VCaP (cell line): ENCODE results near the gene MRPL55.

Source experiments
- H3K27ac ChIP-seq: fragments of 450-650 bp; 2 replicates; pipeline ENCODE4 v1.5.1; 2017
- CTCF ChIP-seq: fragments of 450-650 bp; conservative IDR thresholded peaks from 2 replicates; pipeline ENCODE4 v1.5.1; 2017; ENCODE audit warnings: mild to moderate bottlenecking, moderate library complexity

Gene MRPL55

GRCh38 chr1:228109073-228109961 is at the start of gene MRPL55:
Gene MRPL55, minus strand, starts transcription at chr1:228109299. Its CDS starts 1,039 bp downstream, at chr1:228108260.
- H3K27ac ChIP-seq, result peak within 1 kb of the TSS; percentile 54; the same call in 1 of the 2 replicates
- TF ChIP-seq CTCF, result no peak

GRCh38 chr1:228158151-228159007 is 49.3 kb upstream of the MRPL55 start:
- no peak for TF ChIP-seq CTCF
- H3K27ac ChIP-seq, result no peak overlapping the region

- TF ChIP-seq CTCF, result no peak
- no peak overlapping the region for H3K27ac ChIP-seq
These were observed 48.6 kb upstream of the MRPL55 start for GRCh38 chr1:228157729-228158126.

- no peak overlapping the region for H3K27ac ChIP-seq
- no peak for TF ChIP-seq CTCF
These were observed 48.0 kb upstream of the MRPL55 start for GRCh38 chr1:228156941-228157728.

GRCh38 chr1:228156515-228156881 is 47.4 kb upstream of the MRPL55 start:
- H3K27ac ChIP-seq, result no peak overlapping the region
- no peak for TF ChIP-seq CTCF

- TF ChIP-seq CTCF, result no peak
- no peak overlapping the region for H3K27ac ChIP-seq
These were observed 46.8 kb upstream of the MRPL55 start for GRCh38 chr1:228155596-228156514.
